A673 (cell line): ENCODE data around the gene SEMA5B.

Experiments used
- EZH2 ChIP-seq: fragments of 200-600 bp; sonication (generic); IDR thresholded peaks from 2 replicates; pipeline ENCODE4 v1.6.1; 2017; ENCODE audit warnings: borderline replicate concordance, low read depth, mild to moderate bottlenecking, mixed read lengths, antibody characterized with exemption, low read length; ENCODE audit not compliant: poor library complexity, severe bottlenecking
- TF ChIP-seq, protein P1 (sequence below): fragments of 300-800, 200-600 bp; sonication (generic); conservative IDR thresholded peaks from 2 replicates; pipeline ENCODE4 v1.5.1; 2017; ENCODE audit warnings: low read depth, mild to moderate bottlenecking, antibody characterized with exemption, low read length, moderate library complexity, mixed read lengths

DNA sequence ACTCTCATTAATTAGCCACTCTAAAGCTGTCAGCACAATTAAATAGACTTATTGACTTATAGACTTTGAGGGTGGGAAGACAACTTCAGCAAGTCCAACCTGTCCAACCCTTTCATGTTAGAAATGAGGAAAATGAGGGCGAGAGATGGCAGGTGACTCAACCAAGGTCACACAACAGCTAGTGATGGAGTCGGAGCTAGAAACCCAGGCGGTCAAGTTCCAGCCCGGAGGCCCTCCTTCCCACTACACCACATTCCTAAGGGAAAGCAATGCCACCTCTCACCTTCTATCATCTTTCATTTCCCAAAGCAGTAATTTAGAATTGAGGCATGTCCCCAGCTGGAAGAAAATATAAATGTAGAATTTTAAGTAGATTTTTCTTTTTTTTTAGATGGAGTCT, 28.7 kb downstream of the SEMA5B start:
- TF ChIP-seq, protein P1, sequence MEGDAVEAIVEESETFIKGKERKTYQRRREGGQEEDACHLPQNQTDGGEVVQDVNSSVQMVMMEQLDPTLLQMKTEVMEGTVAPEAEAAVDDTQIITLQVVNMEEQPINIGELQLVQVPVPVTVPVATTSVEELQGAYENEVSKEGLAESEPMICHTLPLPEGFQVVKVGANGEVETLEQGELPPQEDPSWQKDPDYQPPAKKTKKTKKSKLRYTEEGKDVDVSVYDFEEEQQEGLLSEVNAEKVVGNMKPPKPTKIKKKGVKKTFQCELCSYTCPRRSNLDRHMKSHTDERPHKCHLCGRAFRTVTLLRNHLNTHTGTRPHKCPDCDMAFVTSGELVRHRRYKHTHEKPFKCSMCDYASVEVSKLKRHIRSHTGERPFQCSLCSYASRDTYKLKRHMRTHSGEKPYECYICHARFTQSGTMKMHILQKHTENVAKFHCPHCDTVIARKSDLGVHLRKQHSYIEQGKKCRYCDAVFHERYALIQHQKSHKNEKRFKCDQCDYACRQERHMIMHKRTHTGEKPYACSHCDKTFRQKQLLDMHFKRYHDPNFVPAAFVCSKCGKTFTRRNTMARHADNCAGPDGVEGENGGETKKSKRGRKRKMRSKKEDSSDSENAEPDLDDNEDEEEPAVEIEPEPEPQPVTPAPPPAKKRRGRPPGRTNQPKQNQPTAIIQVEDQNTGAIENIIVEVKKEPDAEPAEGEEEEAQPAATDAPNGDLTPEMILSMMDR, result no peak
- no peak for TF ChIP-seq EZH2
